Common myeloid progenitor, CD34-positive (primary cell): ENCODE results near the gene MID1. TPM values are rescaled to one million over a fixed set of nuclear protein-coding genes. Genes with fewer than 3 reads are reported as not detected.
A peak's percentile ranks its signal among the peaks of the same experiment; 100 is the strongest.

Experiments
- CTCF ChIA-PET: fragments of 350-600 bp; sonication (Branson Sonifier 250); formaldehyde crosslinking; loops from one replicate; lab custom pipeline; 2021; ENCODE audit warnings: antibody characterized with exemption; lab: Charles Lee
- POLR2A ChIA-PET: fragments of 350-600 bp; sonication (Branson Sonifier 250); formaldehyde crosslinking; loops from one replicate; lab custom pipeline; 2021; ENCODE audit warnings: antibody characterized with exemption; lab: Charles Lee
- DNase-seq, 3 donors: peaks; one replicate each; pipeline versions ENCODE4 v3.0.0 to v3.0.0-alpha.2; 2013
- H3K27ac ChIP-seq, 2 experiments: 1 replicate in 1 of 2; 2 replicates in 1 of 2; pipeline ENCODE4 v1.7.0; 2013; ENCODE audit warnings: inconsistent platforms in 2 of 2, low read length in 2 of 2, mild to moderate bottlenecking in 2 of 2, low read depth in 1 of 2, moderate library complexity in 1 of 2; ENCODE audit not compliant: severe bottlenecking in 2 of 2, insufficient read depth in 1 of 2, poor library complexity in 1 of 2
- H3K27me3 ChIP-seq, 5 experiments: replicated peaks in 2 of 5; 1 replicate in 3 of 5; 2 replicates in 2 of 5; pipeline versions ENCODE4 v1.6.1 to v1.7.0; 2013; ENCODE audit warnings: low read length in 4 of 5, mild to moderate bottlenecking in 2 of 5, moderate library complexity in 2 of 5, inconsistent platforms in 1 of 5; ENCODE audit not compliant: insufficient read depth in 5 of 5, control insufficient read depth in 4 of 5
- H3K36me3 ChIP-seq, 4 experiments: 1 replicate in 2 of 4; 2 replicates in 2 of 4; pipeline versions ENCODE4 v1.6.1 to v1.7.0; 2013; ENCODE audit warnings: low read length in 3 of 4, control low read depth in 1 of 4, mild to moderate bottlenecking in 1 of 4; ENCODE audit not compliant: control insufficient read depth in 4 of 4, insufficient read depth in 4 of 4
- H3K4me1 ChIP-seq, 4 experiments: 1 replicate in 3 of 4; 2 replicates in 1 of 4; pipeline versions ENCODE4 v1.6.1 to v1.7.1; 2013; ENCODE audit warnings: low read length in 3 of 4, mild to moderate bottlenecking in 3 of 4, control low read depth in 1 of 4, inconsistent platforms in 1 of 4, moderate library complexity in 1 of 4; ENCODE audit not compliant: control insufficient read depth in 4 of 4, insufficient read depth in 4 of 4; ENCODE audit errors: control extremely low read depth in 1 of 4
- H3K4me3 ChIP-seq, 7 experiments: 1 replicate in 4 of 7; 2 replicates in 3 of 7; pipeline versions ENCODE4 v1.5.1 to v1.7.0; 2013; ENCODE audit warnings: mild to moderate bottlenecking in 7 of 7, low read length in 6 of 7, moderate library complexity in 6 of 7, inconsistent platforms in 2 of 7, low read depth in 2 of 7, control low read depth in 1 of 7; ENCODE audit not compliant: insufficient read depth in 4 of 7, control insufficient read depth in 1 of 7; ENCODE audit errors: extremely low read depth in 1 of 7
- H3K9me3 ChIP-seq, 5 experiments: 1 replicate in 4 of 5; 2 replicates in 1 of 5; pipeline versions ENCODE4 v1.6.1 to v1.7.1; 2013; ENCODE audit warnings: low read length in 4 of 5, mild to moderate bottlenecking in 2 of 5, inconsistent platforms in 1 of 5, low read depth in 1 of 5, moderate library complexity in 1 of 5; ENCODE audit not compliant: control insufficient read depth in 4 of 5, insufficient read depth in 2 of 5; ENCODE audit errors: control extremely low read depth in 1 of 5
- WGBS: methylation state at CpG from one replicate; pipeline ENCODE4 v1.1.5; 2013; ENCODE audit not compliant: insufficient coverage; 5-methylcytosine and 5-hydroxymethylcytosine counted together
- polyA plus RNA-seq: library from polyadenylated mRNA; unstranded; fragments of 120-200 nt; gene quantifications from one replicate; pipeline ENCODE4 v1.2.1, GENCODE V29; 2013

The MID1 gene
- 0.15 TPM for polyA plus RNA-seq

- CTCF ChIA-PET, result interaction anchor here (1.6 to 3.3 kb wide), 3 partner anchors 22 to 609 kb away, joined by 3 to 14 read pairs (median 6); no protein-coding TSS in a partner anchor
Measured at GRCh38 chrX:10620121-10620699, at the start of gene MID1. MID1 (minus strand) TSS chrX:10620585; CDS start chrX:10567547, 53,038 bp downstream.

GRCh38 chrX:10667143-10667542 is 46.8 kb upstream of the MID1 start:
- CTCF ChIA-PET, result no interaction called here

More at GRCh38 chrX:10620121-10620699, at the start of gene MID1:
- H3K27ac ChIP-seq, result no peak within 1 kb of the TSS
- peak within 1 kb of the TSS; percentile 26 to 76 (median 59) for H3K4me3 ChIP-seq
- POLR2A ChIA-PET, result no interaction called here
- H3K4me1 ChIP-seq, result peaks cover 2 to 17% (median 9%) of the 10 kb centered on the region in 4 experiments
- H3K27me3 ChIP-seq, result peaks cover 0 to 66% (median 28%) of the 10 kb centered on the region in 5 experiments
- WGBS, result 26% methylated on average over 40 of the region's 46 CpGs
- H3K36me3 ChIP-seq, result no peaks in the 10 kb centered on the region
- no peaks in the 10 kb centered on the region for H3K9me3 ChIP-seq
- DNase-seq, result peak in 2 of 3 donors; percentile 12 to 28

DNA sequence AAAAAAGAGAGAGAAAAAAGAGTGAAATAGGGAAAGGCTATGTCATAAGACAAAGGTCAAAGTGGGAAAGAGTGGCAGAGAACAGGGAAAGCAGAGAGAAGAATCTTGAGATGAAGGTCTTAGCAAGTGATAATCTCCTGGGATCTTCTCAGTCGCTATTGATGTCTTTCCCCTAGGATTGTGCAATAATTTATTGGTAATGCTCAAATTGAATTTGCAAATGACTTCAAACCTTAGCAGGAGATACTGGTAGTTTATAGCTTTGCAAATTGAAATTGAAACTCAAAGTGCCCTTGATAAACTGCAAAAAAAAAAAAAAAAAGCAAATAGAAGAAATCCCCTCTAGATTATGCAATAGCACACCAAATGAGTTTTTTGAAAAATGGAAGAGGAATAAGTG is 45.7 kb upstream of the MID1 start:
- 100% methylated on average over 1 of the region's 1 CpG for WGBS
- no peaks in the 10 kb centered on the region for H3K9me3 ChIP-seq
- H3K4me1 ChIP-seq, result no peaks in the 10 kb centered on the region
- POLR2A ChIA-PET, result no interaction called here
- H3K27ac ChIP-seq, result no peak overlapping the region
- CTCF ChIA-PET, result no interaction called here
- H3K36me3 ChIP-seq, result no peaks in the 10 kb centered on the region
- no peak overlapping the region for H3K4me3 ChIP-seq
- DNase-seq, result no peak
- peaks cover 0 to 5% (median 0%) of the 10 kb centered on the region in 5 experiments for H3K27me3 ChIP-seq

More at GRCh38 chrX:10667143-10667542, 46.8 kb upstream of the MID1 start:
- no peak for DNase-seq
- no CpG with 5 or more reads among the region's 1 CpG for WGBS
- no peaks in the 10 kb centered on the region for H3K9me3 ChIP-seq
- POLR2A ChIA-PET, result no interaction called here
- no peaks in the 10 kb centered on the region for H3K4me1 ChIP-seq
- no peaks in the 10 kb centered on the region for H3K36me3 ChIP-seq
- H3K27me3 ChIP-seq, result peaks cover 0 to 9% (median 0%) of the 10 kb centered on the region in 5 experiments
- H3K27ac ChIP-seq, result no peak overlapping the region
- no peak overlapping the region for H3K4me3 ChIP-seq

GRCh38 chrX:10665681-10666080 is 45.3 kb upstream of the MID1 start:
- H3K36me3 ChIP-seq, result no peaks in the 10 kb centered on the region
- no peak overlapping the region for H3K27ac ChIP-seq
- ChIA-PET POLR2A (no interaction called here), CTCF (no interaction called here)
- no peaks in the 10 kb centered on the region for H3K9me3 ChIP-seq
- DNase-seq, result no peak
- H3K4me1 ChIP-seq, result no peaks in the 10 kb centered on the region
- WGBS, result 86% methylated on average over 6 of the region's 7 CpGs
- H3K4me3 ChIP-seq, result no peak overlapping the region
- peaks cover 0 to 5% (median 0%) of the 10 kb centered on the region in 5 experiments for H3K27me3 ChIP-seq

GRCh38 chrX:10660171-10660570 is 39.8 kb upstream of the MID1 start:
- 64% methylated on average over 2 of the region's 6 CpGs for WGBS
- H3K36me3 ChIP-seq, result no peaks in the 10 kb centered on the region
- H3K4me3 ChIP-seq, result no peak overlapping the region
- H3K4me1 ChIP-seq, result no peaks in the 10 kb centered on the region
- DNase-seq, result no peak
- no peaks in the 10 kb centered on the region for H3K9me3 ChIP-seq
- CTCF ChIA-PET, result no interaction called here
- POLR2A ChIA-PET, result no interaction called here
- H3K27ac ChIP-seq, result no peak overlapping the region
- peaks cover 0 to 5% (median 0%) of the 10 kb centered on the region in 5 experiments for H3K27me3 ChIP-seq

GRCh38 chrX:10656214-10656613 is 35.8 kb upstream of the MID1 start:
- Histone ChIP-seq H3K27ac (no peak overlapping the region), H3K36me3 (no peaks in the 10 kb centered on the region), H3K4me1 (no peaks in the 10 kb centered on the region), H3K4me3 (no peak overlapping the region), H3K27me3 (no peaks in the 10 kb centered on the region), H3K9me3 (no peaks in the 10 kb centered on the region)
- no peak for DNase-seq
- ChIA-PET CTCF (no interaction called here), POLR2A (no interaction called here)
- 86% methylated on average over 1 of the region's 1 CpG for WGBS

GRCh38 chrX:10654960-10655359 is 34.6 kb upstream of the MID1 start:
- ChIA-PET POLR2A (no interaction called here), CTCF (no interaction called here)
- Histone ChIP-seq H3K4me1 (no peaks in the 10 kb centered on the region), H3K27me3 (no peaks in the 10 kb centered on the region), H3K36me3 (no peaks in the 10 kb centered on the region), H3K9me3 (no peaks in the 10 kb centered on the region), H3K4me3 (no peak overlapping the region), H3K27ac (no peak overlapping the region)
- no peak for DNase-seq
- no CpG with 5 or more reads among the region's 3 CpGs for WGBS
